B cell (primary cell): ENCODE results near the gene CEBPZOS. TPM values are rescaled to one million over a fixed set of nuclear protein-coding genes. Genes with fewer than 3 reads are reported as not detected.

Source experiments
- ATAC-seq: fragments of 200-7000 bp; cut with Tn5 transposase; one replicate; pipeline ENCODE4 v1.10.0; 2021; ENCODE audit warnings: low read depth, mild to moderate bottlenecking, moderate number of reproducible peaks, moderate library complexity
- CTCF ChIA-PET: fragments of 350-600 bp; sonication (Branson Sonifier 250); formaldehyde crosslinking; loops from one replicate; lab custom pipeline; 2021; ENCODE audit warnings: antibody characterized with exemption, inconsistent platforms; lab: Charles Lee
- POLR2A ChIA-PET: fragments of 350-600 bp; sonication (Branson Sonifier 250); formaldehyde crosslinking; loops from one replicate; lab custom pipeline; 2021; ENCODE audit warnings: antibody characterized with exemption; lab: Charles Lee
- DNase-seq: peaks from one replicate; pipeline ENCODE4 v3.0.0; 2013
- H2AFZ ChIP-seq: 2 replicates; pipeline ENCODE4 v1.6.1; 2012; ENCODE audit warnings: mild to moderate bottlenecking, low read depth, low read length; ENCODE audit not compliant: insufficient read depth, poor library complexity, severe bottlenecking
- H3K27ac ChIP-seq, 2 donors: 1 replicate in 1 of 2; 2 replicates in 1 of 2; pipeline ENCODE4 v1.5.1; 2012 to 2013; ENCODE audit warnings: low read length in 2 of 2, mild to moderate bottlenecking in 2 of 2, moderate library complexity in 1 of 2
- H3K27me3 ChIP-seq, 4 experiments: fragments of 200-600 bp in 1 of 4; sonication (generic) in 1 of 4; replicated peaks in 1 of 4; 1 replicate in 2 of 4; 2 replicates in 2 of 4; pipeline versions ENCODE4 v1.6.1 to v1.7.0; 2013 to 2016; ENCODE audit warnings: low read length in 3 of 4, mild to moderate bottlenecking in 2 of 4, mixed read lengths in 1 of 4, moderate library complexity in 1 of 4; ENCODE audit not compliant: insufficient read depth in 4 of 4, control insufficient read depth in 3 of 4; ENCODE audit errors: control extremely low read depth in 1 of 4
- H3K36me3 ChIP-seq, 2 experiments: replicated peaks in 1 of 2; 1 replicate in 1 of 2; 2 replicates in 1 of 2; pipeline versions ENCODE4 v1.6.1 to v1.7.1; 2013; ENCODE audit warnings: low read length in 1 of 2; ENCODE audit not compliant: insufficient read depth in 2 of 2, control insufficient read depth in 1 of 2; ENCODE audit errors: control extremely low read depth in 1 of 2, extremely low read depth in 1 of 2
- H3K4me1 ChIP-seq, 2 donors: fragments of 200-600 bp in 1 of 2; sonication (generic) in 1 of 2; 1 replicate in 1 of 2; 2 replicates in 1 of 2; pipeline versions ENCODE4 v1.5.1 to v1.6.1; 2013 to 2017; ENCODE audit warnings: low read length in 2 of 2; ENCODE audit not compliant: control insufficient read depth in 2 of 2, insufficient read depth in 2 of 2
- H3K4me2 ChIP-seq: replicated peaks from 2 replicates; pipeline ENCODE3; 2012; ENCODE audit warnings: mild to moderate bottlenecking, low read depth, low read length; ENCODE audit not compliant: poor library complexity, severe bottlenecking
- H3K4me3 ChIP-seq, 5 experiments: fragments of 200-600 bp in 1 of 5; sonication (generic) in 1 of 5; 1 replicate in 3 of 5; 2 replicates in 2 of 5; pipeline versions ENCODE4 v1.5.1 to v1.7.0; 2011 to 2016; ENCODE audit warnings: low read length in 4 of 5, mild to moderate bottlenecking in 4 of 5, low read depth in 2 of 5, control low read depth in 1 of 5, moderate library complexity in 1 of 5; ENCODE audit not compliant: insufficient read depth in 1 of 5; ENCODE audit errors: control extremely low read depth in 1 of 5, extremely low read depth in 1 of 5
- H3K79me2 ChIP-seq: fragments of 200-600 bp; sonication (generic); one replicate; pipeline ENCODE4 v1.6.0; 2016; ENCODE audit warnings: low read length; ENCODE audit not compliant: control insufficient read depth, insufficient read depth
- H3K9ac ChIP-seq: fragments of 200-600 bp; sonication (generic); 2 replicates; pipeline ENCODE4 v1.6.1; 2017; ENCODE audit warnings: mild to moderate bottlenecking, low read length, moderate library complexity
- H3K9me3 ChIP-seq, 3 donors: one replicate each; pipeline versions ENCODE4 v1.6.1 to v1.7.1; 2013; ENCODE audit warnings: low read length in 2 of 3; ENCODE audit not compliant: control insufficient read depth in 2 of 3, insufficient read depth in 1 of 3; ENCODE audit errors: control extremely low read depth in 1 of 3
- H4K20me1 ChIP-seq: 2 replicates; pipeline ENCODE4 v1.6.0; 2012; ENCODE audit warnings: mild to moderate bottlenecking, low read length; ENCODE audit not compliant: insufficient read depth, control insufficient read depth, poor library complexity, severe bottlenecking
- H3K27ac Mint-ChIP-seq: one replicate; pipeline ENCODE4 v1.8.0; 2021; ENCODE audit warnings: mixed read lengths
- H3K27me3 Mint-ChIP-seq: one replicate; pipeline ENCODE4 v1.8.0; 2021; ENCODE audit warnings: mixed read lengths
- H3K4me1 Mint-ChIP-seq: one replicate; pipeline ENCODE4 v1.8.0; 2021; ENCODE audit warnings: mixed read lengths
- H3K4me3 Mint-ChIP-seq: one replicate; pipeline ENCODE4 v1.8.0; 2021; ENCODE audit warnings: mixed read lengths
- H3K9me3 Mint-ChIP-seq: one replicate; pipeline ENCODE4 v1.8.0; 2022; ENCODE audit warnings: mixed read lengths; ENCODE audit not compliant: insufficient read depth
- EZH2 ChIP-seq: IDR thresholded peaks from 2 replicates; pipeline ENCODE4 v1.6.1; 2012; ENCODE audit warnings: borderline replicate concordance, low read depth, mild to moderate bottlenecking, moderate library complexity, low read length; ENCODE audit not compliant: insufficient read depth, poor library complexity, severe bottlenecking
- WGBS: methylation state at CpG from one replicate; pipeline ENCODE4 v1.1.5; 2013; ENCODE audit warnings: missing lambda C conversion rate; ENCODE audit not compliant: insufficient coverage; 5-methylcytosine and 5-hydroxymethylcytosine counted together
- intact Hi-C: fragments of 100-400 bp; cut with micrococcal nuclease; formaldehyde crosslinking; loops from one replicate; pipeline ENCODE4 v1.10.0; 2022
- polyA plus RNA-seq: library from polyadenylated mRNA; depleted of rRNA; stranded (reverse); fragments of >200 nt; gene quantifications from 2 replicates; pipeline ENCODE4 v1.2.3, GENCODE V29; 2012
- total RNA-seq, 2 donors: library from RNA; stranded (reverse); fragments of 120-200 nt in 1 of 2; gene quantifications; 1 replicate in 1 of 2; 2 replicates in 1 of 2; pipeline versions ENCODE4 v1.2.3 to v1.2.4, GENCODE V29; 2013 to 2022
- TF ChIP-seq, protein P1 (sequence below): fragments of 200-600 bp; IDR thresholded peaks from one replicate; pipeline ENCODE4 v1.8.0; 2022; ENCODE audit warnings: antibody characterized with exemption, mild to moderate bottlenecking

CEBPZOS gene
- total and polyA plus RNA-seq, 2 donors (not counting 1 experiment from before 2014, with no cell fraction given) = 17.6 to 36.7 TPM

DNA sequence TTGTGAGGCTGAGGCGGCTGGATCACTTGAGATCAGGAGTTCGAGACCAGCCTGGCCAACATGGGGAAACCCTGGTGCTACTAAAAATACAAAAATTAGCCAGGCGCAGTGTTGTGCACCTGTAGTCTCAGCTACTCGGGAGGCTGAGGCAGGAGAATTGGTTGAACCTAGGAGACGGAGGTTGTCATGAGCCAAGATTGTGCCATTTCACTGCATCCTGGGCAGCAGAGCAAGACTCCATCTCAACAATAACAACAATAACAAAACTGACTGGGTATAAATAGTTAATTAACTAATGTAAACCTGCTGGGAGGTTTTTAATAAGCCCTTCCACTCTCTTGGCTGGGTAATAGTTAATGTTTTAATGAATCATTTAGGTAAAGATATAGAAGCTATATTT lies 15.7 kb upstream of the CEBPZOS start:
- Histone ChIP-seq H3K9me3 (no peaks in the 10 kb centered on the region), H3K4me2 (no peak overlapping the region), H3K9ac (no peak overlapping the region), H3K36me3 (no peaks in the 10 kb centered on the region), H3K4me3 (no peak overlapping the region), H3K79me2 (no peaks in the 10 kb centered on the region), H3K27me3 (no peaks in the 10 kb centered on the region), H3K4me1 (no peaks in the 10 kb centered on the region), H2AFZ (no peak overlapping the region), H3K27ac (no peak overlapping the region), H4K20me1 (no peaks in the 10 kb centered on the region)
- ChIA-PET CTCF (interaction anchor here (2.7 kb wide), 1 partner anchor 11 kb away, joined by 14 read pairs; no protein-coding TSS in a partner anchor), POLR2A (no interaction called here)
- no peaks in the 10 kb centered on the region for H3K4me1 Mint-ChIP-seq
- intact Hi-C loops = no loop called here
- peaks cover 16% of the 10 kb centered on the region for H3K27me3 Mint-ChIP-seq
- H3K27ac Mint-ChIP-seq = no peak overlapping the region
- no peak for DNase-seq
- no peak for ATAC-seq
- WGBS = 85% methylated on average over 4 of the region's 5 CpGs
- no peak overlapping the region for H3K4me3 Mint-ChIP-seq
- H3K9me3 Mint-ChIP-seq = no peaks in the 10 kb centered on the region
- TF ChIP-seq, protein P1, sequence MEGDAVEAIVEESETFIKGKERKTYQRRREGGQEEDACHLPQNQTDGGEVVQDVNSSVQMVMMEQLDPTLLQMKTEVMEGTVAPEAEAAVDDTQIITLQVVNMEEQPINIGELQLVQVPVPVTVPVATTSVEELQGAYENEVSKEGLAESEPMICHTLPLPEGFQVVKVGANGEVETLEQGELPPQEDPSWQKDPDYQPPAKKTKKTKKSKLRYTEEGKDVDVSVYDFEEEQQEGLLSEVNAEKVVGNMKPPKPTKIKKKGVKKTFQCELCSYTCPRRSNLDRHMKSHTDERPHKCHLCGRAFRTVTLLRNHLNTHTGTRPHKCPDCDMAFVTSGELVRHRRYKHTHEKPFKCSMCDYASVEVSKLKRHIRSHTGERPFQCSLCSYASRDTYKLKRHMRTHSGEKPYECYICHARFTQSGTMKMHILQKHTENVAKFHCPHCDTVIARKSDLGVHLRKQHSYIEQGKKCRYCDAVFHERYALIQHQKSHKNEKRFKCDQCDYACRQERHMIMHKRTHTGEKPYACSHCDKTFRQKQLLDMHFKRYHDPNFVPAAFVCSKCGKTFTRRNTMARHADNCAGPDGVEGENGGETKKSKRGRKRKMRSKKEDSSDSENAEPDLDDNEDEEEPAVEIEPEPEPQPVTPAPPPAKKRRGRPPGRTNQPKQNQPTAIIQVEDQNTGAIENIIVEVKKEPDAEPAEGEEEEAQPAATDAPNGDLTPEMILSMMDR = no peak
- TF ChIP-seq EZH2 = no peak

DNA sequence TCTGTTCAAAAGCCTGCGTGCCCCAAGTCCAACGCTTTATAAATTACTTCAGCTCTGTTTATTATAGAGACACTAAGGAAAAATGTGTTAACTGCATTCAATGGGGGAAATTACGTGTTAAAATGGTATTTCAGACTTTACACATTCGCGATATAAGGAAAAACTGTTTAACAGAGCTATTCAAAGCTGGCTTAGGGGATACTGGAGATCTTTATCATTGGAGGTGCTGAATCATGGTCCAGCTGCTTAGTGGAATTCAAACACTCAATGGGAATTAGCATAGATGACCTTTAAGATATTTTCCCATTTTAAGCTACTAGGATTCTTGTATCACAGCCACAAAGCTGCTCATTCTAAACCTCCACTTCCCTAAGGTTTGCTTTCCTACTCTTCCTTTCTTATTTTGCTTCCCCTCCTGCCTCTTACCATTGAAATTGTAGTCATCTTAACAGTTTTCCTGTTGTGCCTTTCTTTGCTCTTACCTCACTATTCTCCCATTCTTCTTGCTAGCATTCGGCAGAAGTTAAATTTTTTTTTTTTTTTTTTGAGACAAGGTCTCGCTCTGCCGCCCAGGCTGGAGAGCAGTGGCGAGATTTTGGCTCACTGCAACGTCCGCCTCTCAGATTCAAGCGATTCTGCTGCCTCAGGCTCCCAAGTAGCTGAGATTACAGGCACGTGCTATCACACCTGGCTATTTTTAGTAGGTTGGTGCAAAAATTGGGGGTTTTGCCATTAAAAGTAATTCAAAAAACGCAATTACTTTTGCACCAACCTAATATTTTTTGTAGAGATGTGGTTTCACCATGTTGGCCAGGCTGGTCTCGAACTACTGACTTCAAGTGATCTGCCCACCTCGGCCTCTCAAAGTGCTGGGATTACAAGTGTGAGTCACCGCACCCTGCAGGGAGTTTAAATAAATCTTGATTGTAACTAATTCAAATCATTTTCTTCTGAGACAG lies 14.3 kb upstream of the CEBPZOS start:
- H3K9me3 ChIP-seq = no peaks in the 10 kb centered on the region
- 77% methylated on average over 8 of the region's 17 CpGs for WGBS
- CTCF ChIA-PET = no interaction called here
- no peaks in the 10 kb centered on the region for H4K20me1 ChIP-seq
- no peaks in the 10 kb centered on the region for H3K36me3 ChIP-seq
- DNase-seq (no peak), ATAC-seq (no peak)
- no peak overlapping the region for H3K4me2 ChIP-seq
- H2AFZ ChIP-seq = no peak overlapping the region
- no peaks in the 10 kb centered on the region for H3K79me2 ChIP-seq
- no peaks in the 10 kb centered on the region for H3K9me3 Mint-ChIP-seq
- no peak overlapping the region for H3K4me3 Mint-ChIP-seq
- H3K27me3 Mint-ChIP-seq = peaks cover 20% of the 10 kb centered on the region
- H3K9ac ChIP-seq = no peak overlapping the region
- H3K4me3 ChIP-seq = no peak overlapping the region
- H3K27me3 ChIP-seq = peaks cover 0 to 2% (median 0%) of the 10 kb centered on the region in 4 experiments
- intact Hi-C loops = no loop called here
- no peak overlapping the region for H3K27ac ChIP-seq
- no peak overlapping the region for H3K27ac Mint-ChIP-seq
- no peaks in the 10 kb centered on the region for H3K4me1 ChIP-seq
- TF ChIP-seq, protein P1 = no peak
- no peak for TF ChIP-seq EZH2
- H3K4me1 Mint-ChIP-seq = no peaks in the 10 kb centered on the region
- POLR2A ChIA-PET = no interaction called here
